HG02763 (cell line): ENCODE measurements around the gene METTL22.
"Not testable (repeated sequence)": the region's sequence is repeated elsewhere in the genome, so short reads cannot be mapped to it uniquely, and the experiment has no call there.

Source experiments
- ATAC-seq: cut with Tn5 transposase; IDR thresholded peaks from one replicate; pipeline ENCODE4 v1.9.1; 2021; ENCODE audit warnings: mild to moderate bottlenecking, moderate library complexity; ENCODE audit not compliant: unreplicated experiment

METTL22 gene

DNA sequence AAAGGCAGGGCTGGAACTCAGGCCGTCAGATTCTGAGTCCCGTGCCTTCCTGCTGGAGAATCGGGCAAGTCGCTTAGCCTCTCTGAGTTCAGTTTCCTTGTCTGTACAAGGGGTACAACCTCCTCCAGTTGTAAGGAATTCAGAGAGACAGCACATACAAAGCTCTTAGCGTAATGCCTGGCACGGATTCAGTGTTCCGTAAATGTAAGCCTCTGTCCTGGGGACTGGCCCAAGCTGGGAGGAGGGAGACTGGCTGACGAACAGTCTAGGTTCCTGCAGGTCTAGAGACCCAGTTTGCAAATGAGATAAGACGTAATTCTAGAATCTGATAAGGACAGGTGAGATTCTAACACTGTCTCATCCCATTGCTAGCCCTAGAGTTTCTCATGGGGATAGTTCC is 9.9 kb downstream of the METTL22 start:
- ATAC-seq = no peak

DNA sequence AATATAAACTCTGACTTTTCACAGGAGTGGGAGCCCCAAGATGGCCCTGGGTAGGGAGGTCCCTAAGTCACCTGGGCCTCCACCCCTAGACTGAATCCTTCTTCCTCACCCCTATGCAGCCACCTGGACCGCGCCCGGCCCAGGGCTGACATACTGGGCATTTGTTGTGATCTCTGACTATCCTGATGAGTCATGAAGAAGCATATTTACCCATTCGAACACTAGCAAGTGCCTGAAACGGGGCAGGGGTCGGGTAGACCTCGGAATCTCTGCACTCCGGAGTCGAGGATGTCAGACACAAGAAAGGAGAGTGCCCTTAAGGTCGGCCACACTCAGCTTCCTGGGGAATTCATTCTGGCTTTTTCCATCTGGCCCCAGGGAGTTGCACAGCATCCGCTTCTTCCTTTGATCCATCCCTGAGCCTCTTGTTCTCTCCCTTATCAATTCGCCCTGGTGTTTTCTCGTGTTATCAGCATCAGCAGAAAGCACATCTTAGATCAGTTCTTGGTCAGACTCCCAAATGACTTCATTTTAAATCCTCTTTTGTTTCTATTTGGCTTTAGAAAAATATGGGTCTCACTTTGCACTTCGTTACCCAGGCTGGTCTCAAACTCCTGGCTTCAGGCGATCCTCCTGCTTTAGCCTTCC is 10.4 kb downstream of the METTL22 start:
- ATAC-seq = no peak

DNA sequence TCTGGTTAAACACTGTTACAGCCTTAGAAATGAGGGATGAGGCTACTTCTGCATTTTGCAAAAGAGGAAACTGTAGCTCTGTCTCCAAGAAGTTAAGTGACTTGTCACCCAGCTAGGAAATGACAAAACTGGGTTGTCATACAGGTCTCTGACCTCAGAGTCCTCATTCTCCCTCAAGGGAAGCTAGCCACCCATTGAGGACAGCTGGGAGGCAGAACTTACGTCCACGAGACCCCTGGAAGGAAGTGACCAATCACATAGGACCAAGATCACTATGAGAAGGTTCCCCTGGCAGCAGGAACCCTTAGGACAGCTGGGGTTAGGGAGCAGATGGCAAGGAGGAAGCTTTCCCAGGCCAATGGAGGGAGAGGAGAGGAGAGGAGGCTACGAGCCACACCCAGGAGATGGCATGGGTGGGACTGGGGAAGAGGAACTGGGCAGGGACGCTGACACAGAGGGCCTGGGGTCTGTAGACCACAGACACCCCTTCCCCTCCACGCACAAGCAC is 11.2 kb downstream of the METTL22 start:
- no peak for ATAC-seq

DNA sequence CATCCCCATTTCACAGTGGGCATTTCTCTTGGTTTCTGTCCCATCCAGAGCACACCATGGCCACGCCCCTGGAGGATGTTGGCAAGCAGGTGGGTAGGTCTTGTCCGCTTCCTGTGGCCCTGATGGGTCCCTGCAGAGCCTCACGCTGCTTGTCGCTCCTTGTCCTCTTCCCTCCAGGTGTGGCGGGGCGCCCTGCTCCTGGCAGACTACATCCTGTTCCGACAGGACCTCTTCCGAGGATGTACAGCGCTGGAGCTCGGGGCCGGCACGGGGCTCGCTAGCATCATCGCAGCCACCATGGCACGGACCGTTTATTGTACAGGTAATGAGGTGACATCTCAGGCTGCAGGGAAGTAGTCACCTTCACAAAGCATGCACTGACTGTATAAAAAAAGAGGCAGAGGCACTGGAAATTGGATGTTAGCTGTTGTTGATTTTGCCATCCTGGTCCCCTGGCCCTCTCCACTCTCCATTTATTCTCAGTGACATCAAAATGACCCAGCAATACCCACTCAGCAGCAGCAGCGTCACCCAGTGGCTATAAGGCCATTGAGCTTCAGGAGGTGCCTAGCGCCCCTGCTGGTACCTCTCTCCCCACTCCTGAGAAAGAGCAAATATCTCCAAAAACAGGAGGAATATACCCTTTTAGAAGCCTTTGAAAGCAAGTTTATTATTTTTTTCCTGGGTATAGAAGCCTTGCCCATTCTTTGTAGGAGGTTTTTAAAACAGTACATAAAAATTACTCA is 13.7 kb downstream of the METTL22 start:
- no peak for ATAC-seq

DNA sequence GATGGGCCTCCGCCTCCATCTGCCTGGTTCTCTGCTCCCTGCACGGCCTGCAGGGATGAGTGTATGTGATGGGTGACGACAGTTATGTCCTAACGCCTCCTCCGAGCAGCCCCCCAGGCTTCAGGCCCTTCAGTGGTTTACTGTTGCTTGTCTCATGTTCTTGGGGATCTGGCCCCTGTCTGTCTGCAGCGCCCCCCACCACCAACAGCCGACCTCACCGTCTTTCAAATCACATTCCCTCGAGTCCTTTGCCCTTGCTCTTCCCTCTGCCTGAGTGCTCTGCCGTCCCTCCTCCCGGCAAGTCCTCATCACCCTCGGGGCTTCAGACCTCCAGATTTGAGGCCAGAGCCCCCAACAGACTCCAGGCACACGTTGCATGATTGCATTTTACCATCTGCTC is 18.2 kb downstream of the METTL22 start:
- no peak for ATAC-seq

DNA sequence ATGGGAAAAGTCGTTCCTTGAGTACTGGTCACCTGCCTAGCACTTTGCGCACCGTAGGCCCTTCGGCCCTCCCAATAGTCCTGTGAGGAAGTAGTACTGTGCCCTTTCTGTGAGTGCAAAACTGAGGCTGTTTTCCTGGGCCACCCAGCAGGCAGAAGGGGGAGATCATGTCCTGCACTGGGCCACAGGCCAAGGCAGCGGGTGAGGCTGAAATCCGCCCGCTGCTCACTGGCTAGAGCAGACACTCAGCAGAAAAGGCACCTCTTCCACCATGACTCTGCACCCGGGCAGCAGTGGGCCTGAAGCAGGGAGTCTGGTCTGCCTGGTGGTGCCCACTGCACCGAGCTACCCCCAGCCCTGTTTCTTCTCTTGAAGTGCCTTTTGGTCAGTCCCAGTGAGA is 20.2 kb downstream of the METTL22 start:
- ATAC-seq = no peak

DNA sequence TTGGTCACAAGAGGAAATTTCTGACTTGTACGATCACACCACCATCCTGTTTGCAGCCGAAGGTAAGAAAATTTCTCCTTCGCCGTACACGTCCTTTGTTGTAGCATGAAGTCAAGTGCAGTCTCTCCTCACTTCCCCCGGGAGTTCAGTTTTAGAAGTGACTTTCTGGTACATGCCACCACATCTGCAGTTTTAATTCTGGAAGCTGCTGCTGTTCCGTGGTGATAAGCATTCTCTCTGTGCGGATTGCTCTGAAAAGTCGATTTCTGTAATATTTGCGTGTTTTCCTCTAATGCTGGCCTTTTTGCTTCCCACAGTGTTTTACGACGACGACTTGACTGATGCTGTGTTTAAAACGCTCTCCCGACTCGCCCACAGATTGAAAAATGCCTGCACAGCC is 20.6 kb downstream of the METTL22 start:
- ATAC-seq = no peak

DNA sequence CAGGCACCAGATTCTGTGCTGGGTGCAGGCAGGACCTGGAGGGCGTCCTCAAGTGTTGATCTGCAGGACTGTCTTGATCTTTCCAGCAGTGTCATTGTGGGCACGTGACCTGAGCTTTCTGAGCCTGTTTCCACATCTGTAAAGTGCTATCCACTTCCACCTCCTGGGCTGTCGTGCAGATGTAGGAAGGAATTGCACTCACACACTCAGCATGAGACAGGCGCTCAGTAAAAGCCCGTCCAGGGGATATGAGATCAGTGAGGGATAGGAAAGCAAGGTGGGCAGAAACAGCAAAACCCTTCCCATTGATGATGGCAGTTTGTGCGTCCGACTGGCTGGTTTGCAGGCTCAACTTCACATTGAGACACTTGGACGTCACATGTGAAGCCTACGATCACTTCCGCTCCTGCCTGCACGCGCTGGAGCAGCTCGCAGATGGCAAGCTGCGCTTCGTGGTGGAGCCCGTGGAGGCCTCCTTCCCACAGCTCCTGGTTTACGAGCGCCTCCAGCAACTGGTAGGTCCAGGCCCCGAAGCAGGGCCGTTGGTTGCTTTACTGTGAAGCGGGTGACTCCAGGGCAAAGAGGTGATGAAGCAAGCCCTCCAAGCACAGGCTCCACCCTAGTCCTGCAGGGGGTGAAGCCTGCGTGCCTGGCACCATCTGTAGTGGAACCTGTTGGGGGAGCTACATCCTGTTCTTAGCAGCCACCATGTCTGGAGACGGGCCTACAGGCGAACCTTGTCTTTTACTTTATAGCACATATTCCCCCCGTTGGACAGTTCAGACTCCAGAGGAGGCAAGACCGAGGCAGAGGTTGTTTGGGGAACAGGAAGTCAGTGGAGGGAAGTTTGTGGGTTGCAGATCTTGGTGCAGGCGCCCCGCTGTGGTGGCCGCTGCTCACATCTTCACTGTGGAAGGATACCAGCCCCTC is 23.0 kb downstream of the METTL22 start:
- no peak for ATAC-seq

DNA sequence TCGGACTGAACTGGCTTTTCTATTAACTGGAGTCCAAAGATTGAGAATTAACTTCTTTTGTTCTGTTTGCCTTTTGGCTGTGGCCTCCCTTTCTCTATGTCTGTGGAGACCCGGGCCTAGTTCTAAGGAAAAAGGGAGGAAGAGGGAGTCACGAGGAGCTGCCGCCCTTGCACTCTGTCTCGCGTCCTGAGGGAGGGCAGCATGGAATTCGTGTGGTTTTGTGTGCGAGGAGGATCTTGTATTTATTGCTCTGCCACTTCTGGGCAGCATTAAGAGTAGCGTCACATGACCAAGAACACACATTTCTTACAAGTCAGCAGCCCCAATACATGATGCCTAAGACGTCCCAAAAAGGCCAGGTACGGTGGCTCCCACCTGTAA is 23.6 kb downstream of the METTL22 start:
- ATAC-seq = no peak

DNA sequence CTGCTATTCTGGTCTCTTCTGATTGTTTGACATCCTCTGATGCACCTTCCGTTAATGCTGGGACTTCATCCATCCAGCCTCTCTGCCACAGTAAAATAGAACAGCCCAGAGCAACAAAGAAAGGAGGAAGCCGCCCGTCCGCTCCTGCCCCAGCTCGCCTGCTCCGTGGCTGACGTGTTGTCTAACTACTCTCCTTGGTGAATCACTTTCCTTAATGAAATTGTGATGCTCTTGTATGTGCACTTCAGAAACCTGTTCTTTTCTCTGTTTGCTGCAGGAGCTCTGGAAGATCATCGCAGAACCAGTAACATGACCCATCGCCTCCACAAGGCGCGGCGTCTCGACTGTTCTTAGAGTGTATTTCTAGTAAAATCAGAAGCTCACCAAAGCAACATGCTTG is 24.3 kb downstream of the METTL22 start:
- ATAC-seq = no peak

DNA sequence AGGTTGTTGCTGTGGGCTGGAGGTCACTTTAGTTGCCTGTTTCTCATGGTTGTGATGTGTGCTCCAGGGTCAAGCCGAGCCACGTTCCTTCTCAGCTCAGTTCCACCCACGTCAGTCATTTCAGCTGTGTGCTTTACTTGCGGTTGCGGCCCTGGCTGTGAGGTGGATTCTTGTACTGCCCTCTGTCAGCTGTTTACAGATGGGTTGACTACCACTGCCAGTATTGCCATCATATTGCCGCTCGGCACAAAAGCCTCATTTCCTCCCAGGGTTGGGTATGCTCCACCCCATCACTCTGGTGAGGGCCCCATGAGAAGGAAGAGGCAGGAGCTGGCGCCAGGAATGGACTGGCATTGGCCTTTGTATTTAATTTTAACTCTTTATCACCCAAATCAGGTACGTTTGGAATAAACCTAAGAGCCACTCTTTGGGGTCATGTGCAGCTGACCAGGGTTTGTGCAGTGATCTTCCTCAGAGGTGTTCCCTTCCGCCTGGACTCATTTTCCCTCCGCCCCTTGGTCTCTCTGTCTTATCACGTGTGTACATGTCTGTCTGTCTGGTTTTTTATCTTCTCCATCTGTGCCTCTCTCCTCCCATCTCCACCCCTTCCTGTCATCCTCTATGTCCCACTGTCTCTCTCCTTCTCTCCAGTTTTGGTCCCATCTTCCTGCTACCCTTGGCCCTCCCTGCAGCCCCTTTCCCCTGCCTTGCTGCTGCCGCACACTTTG is 25.0 kb downstream of the METTL22 start:
- ATAC-seq = no peak

DNA sequence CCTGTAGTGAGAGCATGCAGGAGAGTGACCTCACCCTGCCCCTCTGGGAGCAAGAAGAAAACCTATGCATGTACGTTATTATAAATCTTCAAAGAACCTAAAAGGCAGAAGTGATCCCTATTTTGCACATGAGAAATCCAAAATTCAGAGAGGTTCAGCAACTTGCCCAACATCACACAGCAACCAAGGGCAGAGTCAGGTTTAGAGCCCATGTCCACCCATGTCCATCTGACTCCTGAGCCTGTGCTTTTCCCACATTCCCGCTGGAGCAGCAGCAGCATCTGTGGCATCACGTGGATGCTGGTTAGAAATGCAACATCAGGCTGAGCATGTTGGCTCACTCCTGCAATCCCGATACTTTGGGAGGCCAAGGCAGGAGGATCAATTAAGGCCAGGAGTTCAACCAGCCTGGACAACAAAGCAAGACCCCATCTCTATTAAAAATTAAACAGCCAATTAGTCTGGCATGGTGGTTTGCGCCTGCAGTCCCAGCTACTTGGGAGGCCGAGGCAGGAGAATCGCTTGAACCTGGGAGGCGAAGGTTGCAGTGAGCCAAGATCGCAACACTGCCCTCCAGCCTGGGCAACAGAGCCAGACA is 26.3 kb downstream of the METTL22 start:
- ATAC-seq = no peak

DNA sequence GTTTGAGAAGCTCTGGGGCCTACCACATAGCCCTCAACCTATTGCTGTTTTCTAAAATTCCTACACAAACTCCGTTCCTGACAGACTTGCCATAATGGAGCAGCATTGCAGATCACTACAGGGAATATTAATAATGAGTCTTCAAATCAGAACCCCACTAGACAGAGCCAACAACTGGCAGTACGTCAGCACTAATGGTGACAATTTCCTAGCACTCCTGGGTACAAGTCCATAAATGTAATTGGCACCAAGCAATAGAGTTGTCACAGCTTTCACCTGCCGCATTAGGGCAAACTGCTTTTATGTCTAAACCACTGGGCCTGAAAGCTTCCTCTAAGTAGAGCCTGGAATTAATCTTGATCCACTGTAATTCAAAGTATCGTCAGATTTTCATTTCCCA is 27.4 kb downstream of the METTL22 start:
- no peak for ATAC-seq

DNA sequence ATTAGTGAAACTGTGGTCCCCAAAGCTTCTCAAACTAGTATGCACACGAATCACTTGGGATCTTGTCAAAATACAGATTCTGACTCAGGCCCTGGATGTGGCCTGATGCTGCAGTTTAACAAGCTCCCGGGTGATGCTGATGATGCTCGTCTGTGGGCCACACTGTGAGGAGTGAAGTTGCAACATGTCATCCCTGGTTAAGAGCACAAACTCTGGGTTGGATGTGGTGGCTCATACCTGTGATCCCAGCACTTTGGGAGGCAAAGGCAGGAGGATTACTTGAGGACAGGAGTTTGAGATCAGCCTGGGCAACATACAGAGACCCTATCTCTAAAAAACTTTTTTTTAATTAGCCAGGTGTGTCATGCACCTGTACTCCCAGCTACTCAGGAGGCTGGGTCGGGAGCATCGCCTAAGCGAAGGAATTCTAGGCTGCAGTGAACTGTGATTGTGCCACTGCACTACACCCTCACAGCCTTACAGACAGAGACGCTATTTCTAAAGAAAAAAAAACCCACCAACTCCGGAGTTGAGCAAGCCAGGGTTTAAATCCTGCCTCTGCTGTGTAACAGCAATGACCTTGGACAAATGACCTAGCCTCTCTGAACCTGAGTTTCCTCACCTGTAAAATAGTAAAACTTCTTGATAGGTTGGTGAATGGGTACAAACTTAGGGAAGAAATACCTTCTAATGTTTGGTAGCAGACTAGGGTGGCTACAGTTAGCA is 28.5 kb downstream of the METTL22 start:
- ATAC-seq = no peak

DNA sequence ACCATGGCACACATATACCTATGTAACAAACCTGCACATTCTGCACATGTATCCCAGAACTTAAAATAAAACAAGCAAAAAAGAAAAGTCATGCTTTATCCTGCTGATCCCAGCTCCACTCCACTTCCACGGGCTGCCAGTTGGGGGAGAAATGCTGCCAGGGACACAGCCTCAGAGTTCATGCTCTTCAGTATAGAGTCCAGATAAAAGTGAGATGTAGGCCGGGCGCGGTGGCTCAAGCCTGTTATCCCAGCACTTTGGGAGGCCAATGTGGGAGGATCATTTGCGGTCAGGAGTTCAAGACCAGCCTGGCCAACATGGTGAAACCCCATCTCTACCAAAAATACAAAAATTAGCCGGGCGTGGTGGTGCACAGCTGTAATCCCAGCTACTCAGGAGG is 30.5 kb downstream of the METTL22 start:
- not testable (repeated sequence) for ATAC-seq

DNA sequence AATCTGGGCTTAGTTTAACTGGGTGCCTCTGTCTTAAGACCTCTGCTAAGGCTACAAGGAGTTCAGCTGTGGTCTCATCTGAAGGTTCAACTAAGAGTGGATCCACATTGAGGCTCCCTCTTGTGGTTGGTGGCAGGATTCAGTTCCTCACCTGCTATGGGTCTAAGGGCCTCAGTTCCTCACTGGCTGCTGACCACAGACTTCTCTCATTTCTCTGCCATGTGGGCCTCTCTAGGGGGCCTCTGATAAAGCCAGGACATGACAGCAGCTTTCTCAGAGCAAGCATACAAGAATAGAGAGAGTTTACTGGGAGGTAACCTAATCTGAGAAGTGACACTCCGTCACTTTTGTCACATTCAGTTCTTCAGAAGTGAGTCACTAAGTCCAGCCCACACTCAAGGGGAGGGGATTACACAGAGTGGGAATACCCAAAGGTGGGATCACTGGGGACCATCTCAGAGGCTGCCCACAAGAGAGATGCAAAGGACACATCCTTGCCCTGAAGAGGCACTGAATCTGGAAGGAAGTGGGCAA is 33.8 kb downstream of the METTL22 start:
- ATAC-seq = no peak

DNA sequence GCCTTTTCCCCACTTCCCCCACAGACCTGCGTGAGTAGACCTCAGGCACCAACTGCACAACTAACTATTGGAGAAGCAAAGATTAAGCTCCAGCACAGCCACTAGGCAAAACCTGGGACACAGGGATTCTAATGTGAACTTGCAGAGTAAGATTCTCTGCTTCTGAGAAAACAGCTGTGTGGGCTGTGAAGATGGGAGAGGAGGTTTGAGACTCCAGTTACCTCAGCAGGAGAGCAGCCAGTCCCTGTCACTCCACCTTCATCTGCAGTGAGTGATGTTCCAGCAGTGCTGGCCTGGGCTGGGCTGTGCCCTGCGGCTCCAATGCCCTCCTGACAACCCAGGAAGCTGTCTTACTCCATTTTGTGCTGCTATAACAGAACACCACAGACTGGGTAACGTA is 34.9 kb downstream of the METTL22 start:
- ATAC-seq = no peak

DNA sequence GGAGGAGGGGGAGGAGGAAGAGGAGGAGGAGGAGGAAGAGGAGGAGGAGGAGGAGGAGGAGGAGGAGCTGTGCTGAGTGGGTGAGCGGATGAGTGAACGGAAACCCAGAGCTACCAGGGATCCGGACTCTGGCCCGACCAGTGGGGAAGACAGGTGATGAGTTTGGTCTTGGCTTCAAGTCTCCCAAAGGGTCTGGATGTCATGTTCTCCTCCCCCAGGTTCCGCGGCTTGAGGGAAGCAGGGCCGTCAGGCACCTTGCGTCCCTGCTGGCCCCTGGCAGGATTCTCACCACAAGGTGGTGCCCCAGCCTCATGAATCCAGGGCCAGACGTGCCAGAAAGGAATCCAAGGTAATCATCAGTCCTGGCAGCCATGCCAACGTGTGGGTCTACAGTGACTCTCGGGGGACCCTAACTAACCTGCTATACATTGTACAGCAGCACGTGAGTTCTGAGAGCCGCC is 39.4 kb downstream of the METTL22 start:
- ATAC-seq = no peak

DNA sequence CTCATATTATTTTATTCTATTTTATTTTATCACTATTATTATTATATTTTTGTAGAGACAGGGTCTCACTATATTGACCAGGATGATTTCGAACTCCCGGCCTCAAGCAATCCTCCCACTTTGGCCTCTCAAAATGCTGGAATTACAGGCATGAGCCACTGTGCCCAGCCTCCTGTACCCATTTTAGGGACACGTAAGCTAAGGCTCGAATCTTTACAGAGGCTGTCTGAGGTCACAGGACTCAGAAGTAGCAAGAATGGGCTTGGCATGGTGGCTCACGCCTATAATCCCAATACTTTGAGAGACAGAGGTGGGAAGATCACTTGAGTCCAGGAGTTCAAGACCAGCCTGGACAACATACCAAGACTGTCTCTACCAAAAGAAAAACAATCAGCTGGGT is 40.2 kb downstream of the METTL22 start:
- ATAC-seq = no peak
